ENCODE results near the gene ZNF319. TPM values are rescaled to one million over a fixed set of nuclear protein-coding genes. Genes with fewer than 3 reads are reported as not detected.

ZNF319 gene
- total RNA-seq, 1 donor from 2014 or later: 14.2 TPM

DNA sequence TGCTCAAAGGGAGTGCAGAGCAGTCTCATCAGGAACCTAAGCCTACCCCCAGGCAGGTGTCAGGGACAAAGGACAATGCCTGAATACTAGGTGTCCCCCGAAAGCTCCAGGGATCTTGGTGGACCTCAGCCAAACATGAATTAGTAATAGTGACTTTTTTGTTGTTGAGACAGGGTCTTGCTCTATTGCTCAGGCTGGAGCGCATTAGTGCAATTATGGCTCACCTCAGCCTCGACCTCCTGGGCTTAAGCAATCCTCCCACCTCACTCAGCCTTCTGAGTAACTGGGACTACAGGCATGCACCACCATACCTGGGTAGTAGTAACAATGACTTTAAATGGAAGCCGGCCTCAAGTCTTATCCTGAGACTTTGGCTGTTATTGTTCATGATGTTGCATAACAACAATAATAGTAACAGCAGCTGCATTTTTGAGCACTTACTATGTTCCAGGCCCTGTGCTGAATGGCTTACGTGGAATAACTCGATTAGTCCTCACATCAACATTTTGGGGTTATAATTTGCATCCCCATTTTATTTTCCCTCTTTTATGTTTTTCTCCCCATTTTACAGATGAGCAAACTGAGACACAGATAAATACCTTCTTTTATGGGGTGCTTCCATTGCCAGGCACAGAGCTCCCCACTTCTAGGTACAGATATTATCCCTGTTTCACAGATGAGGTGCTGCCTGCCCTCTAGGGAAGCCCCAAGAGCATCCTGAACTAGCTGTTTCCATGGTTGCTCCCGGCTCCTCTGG lies 49.1 kb downstream of the ZNF319 start:
- DNase-seq (ENCODE audit: extremely low spot score, unreplicated experiment): no peak
- TF ChIP-seq, protein P1, sequence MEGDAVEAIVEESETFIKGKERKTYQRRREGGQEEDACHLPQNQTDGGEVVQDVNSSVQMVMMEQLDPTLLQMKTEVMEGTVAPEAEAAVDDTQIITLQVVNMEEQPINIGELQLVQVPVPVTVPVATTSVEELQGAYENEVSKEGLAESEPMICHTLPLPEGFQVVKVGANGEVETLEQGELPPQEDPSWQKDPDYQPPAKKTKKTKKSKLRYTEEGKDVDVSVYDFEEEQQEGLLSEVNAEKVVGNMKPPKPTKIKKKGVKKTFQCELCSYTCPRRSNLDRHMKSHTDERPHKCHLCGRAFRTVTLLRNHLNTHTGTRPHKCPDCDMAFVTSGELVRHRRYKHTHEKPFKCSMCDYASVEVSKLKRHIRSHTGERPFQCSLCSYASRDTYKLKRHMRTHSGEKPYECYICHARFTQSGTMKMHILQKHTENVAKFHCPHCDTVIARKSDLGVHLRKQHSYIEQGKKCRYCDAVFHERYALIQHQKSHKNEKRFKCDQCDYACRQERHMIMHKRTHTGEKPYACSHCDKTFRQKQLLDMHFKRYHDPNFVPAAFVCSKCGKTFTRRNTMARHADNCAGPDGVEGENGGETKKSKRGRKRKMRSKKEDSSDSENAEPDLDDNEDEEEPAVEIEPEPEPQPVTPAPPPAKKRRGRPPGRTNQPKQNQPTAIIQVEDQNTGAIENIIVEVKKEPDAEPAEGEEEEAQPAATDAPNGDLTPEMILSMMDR (conservative IDR thresholded peaks at IDR 0.05): no peak
- H3K9me3 Mint-ChIP-seq: no peaks in the 10 kb centered on the region
- no peak overlapping the region for H3K27ac Mint-ChIP-seq
- H3K36me3 Mint-ChIP-seq: no peaks in the 10 kb centered on the region
- H3K27me3 Mint-ChIP-seq: no peaks in the 10 kb centered on the region
- H3K4me1 Mint-ChIP-seq (ENCODE audit: unreplicated experiment): no peaks in the 10 kb centered on the region
- H3K4me3 Mint-ChIP-seq: no peak overlapping the region

- no peaks in the 10 kb centered on the region for H3K9me3 Mint-ChIP-seq
- H3K27me3 Mint-ChIP-seq: no peaks in the 10 kb centered on the region
- H3K4me1 Mint-ChIP-seq (ENCODE audit: unreplicated experiment): no peaks in the 10 kb centered on the region
- H3K36me3 Mint-ChIP-seq: no peaks in the 10 kb centered on the region
- H3K4me3 Mint-ChIP-seq: no peak overlapping the region
- no peak for DNase-seq (ENCODE audit: extremely low spot score, unreplicated experiment)
- TF ChIP-seq, protein P1 (conservative IDR thresholded peaks at IDR 0.05): no peak
- H3K27ac Mint-ChIP-seq: no peak overlapping the region
Measured at GRCh38 chr16:57950382-57950781, 50.1 kb downstream of the ZNF319 start.

DNA sequence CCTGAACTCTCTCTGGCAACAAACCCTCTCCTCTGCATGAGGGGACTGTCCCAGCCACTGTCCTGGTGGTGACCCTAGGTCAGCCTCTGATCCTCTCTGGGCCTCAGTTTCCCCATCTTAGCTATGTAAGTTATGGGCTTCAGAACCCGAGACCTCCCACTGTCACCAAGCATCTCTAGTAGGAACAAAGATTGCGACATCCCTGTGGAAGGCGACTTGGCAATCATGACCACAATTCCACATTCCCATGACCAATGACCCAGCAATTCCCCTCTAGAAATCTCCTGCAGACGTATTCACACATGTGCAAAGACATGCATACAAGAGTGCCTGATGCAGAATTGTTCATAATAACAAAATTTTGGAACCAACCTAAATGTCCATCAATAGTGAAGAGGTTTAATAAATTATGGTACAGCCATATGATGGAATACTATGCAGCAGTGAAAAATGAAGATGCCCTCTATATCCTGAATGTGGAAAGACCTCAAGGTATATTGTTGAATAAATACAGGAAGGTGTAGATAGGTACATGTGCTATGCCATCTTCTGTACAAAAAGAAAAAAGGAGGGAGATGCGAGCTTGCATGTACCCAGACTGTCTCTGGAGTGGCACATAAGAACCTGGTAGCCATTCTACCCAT lies 50.8 kb downstream of the ZNF319 start:
- Mint-ChIP-seq H3K4me3 (no peak overlapping the region), H3K27ac (no peak overlapping the region), H3K27me3 (no peaks in the 10 kb centered on the region), H3K36me3 (no peaks in the 10 kb centered on the region), H3K4me1 (ENCODE audit: unreplicated experiment) (no peaks in the 10 kb centered on the region), H3K9me3 (no peaks in the 10 kb centered on the region)
- TF ChIP-seq, protein P1 (conservative IDR thresholded peaks at IDR 0.05): no peak
- DNase-seq (ENCODE audit: extremely low spot score, unreplicated experiment): no peak

GRCh38 chr16:57949013-57949412 lies 51.5 kb downstream of the ZNF319 start:
- H3K36me3 Mint-ChIP-seq: no peaks in the 10 kb centered on the region
- no peaks in the 10 kb centered on the region for H3K4me1 Mint-ChIP-seq (ENCODE audit: unreplicated experiment)
- no peak for DNase-seq (ENCODE audit: extremely low spot score, unreplicated experiment)
- no peak overlapping the region for H3K27ac Mint-ChIP-seq
- no peaks in the 10 kb centered on the region for H3K27me3 Mint-ChIP-seq
- no peak overlapping the region for H3K4me3 Mint-ChIP-seq
- no peaks in the 10 kb centered on the region for H3K9me3 Mint-ChIP-seq
- TF ChIP-seq, protein P1 (conservative IDR thresholded peaks at IDR 0.05): no peak

- DNase-seq (ENCODE audit: extremely low spot score, unreplicated experiment): no peak
- Mint-ChIP-seq H3K4me1 (ENCODE audit: unreplicated experiment) (no peaks in the 10 kb centered on the region), H3K27me3 (no peaks in the 10 kb centered on the region), H3K9me3 (no peaks in the 10 kb centered on the region), H3K4me3 (no peak overlapping the region), H3K27ac (no peak overlapping the region), H3K36me3 (no peaks in the 10 kb centered on the region)
- TF ChIP-seq, protein P1 (conservative IDR thresholded peaks at IDR 0.05): no peak
Measured at GRCh38 chr16:57948027-57948426, 52.4 kb downstream of the ZNF319 start.
